ENCODE data around the gene BRIP1.

Gene BRIP1

GRCh38 chr17:61743766-61744165, 119.6 kb downstream of the BRIP1 start:
- Histone ChIP-seq H3K9ac (ENCODE audit: low read depth in 1 of 2, low read length in 2 of 2) (no peak overlapping the region), H3K27me3 (ENCODE audit: control insufficient read depth in 1 of 2, insufficient read depth in 2 of 2, low read length in 2 of 2) (no peaks in the 10 kb centered on the region), H3K4me1 (ENCODE audit: control insufficient read depth in 1 of 2, insufficient read depth in 2 of 2, low read length in 2 of 2) (no peaks in the 10 kb centered on the region), H3K4me3 (ENCODE audit: low read depth in 1 of 2, low read length in 2 of 2) (no peak overlapping the region), H3K27ac (ENCODE audit: low read depth, low read length) (no peak overlapping the region), H3K9me3 (ENCODE audit: control insufficient read depth in 1 of 2, low read length in 2 of 2) (no peaks in the 10 kb centered on the region), H3K36me3 (ENCODE audit: control insufficient read depth in 1 of 2, insufficient read depth in 2 of 2, low read length in 2 of 2) (peaks cover 0 to 5% of the 10 kb centered on the region in 2 donors)

- no peak overlapping the region for H3K27ac ChIP-seq (ENCODE audit: low read depth, low read length)
- H3K27me3 ChIP-seq (ENCODE audit: control insufficient read depth in 1 of 2, insufficient read depth in 2 of 2, low read length in 2 of 2), result no peaks in the 10 kb centered on the region
- no peaks in the 10 kb centered on the region for H3K4me1 ChIP-seq (ENCODE audit: control insufficient read depth in 1 of 2, insufficient read depth in 2 of 2, low read length in 2 of 2)
- no peak overlapping the region for H3K4me3 ChIP-seq (ENCODE audit: low read depth in 1 of 2, low read length in 2 of 2)
- H3K36me3 ChIP-seq (ENCODE audit: control insufficient read depth in 1 of 2, insufficient read depth in 2 of 2, low read length in 2 of 2), result peaks cover 0 to 5% of the 10 kb centered on the region in 2 donors
- no peak overlapping the region for H3K9ac ChIP-seq (ENCODE audit: low read depth in 1 of 2, low read length in 2 of 2)
- peaks cover 0 to 5% of the 10 kb centered on the region in 2 donors for H3K9me3 ChIP-seq (ENCODE audit: control insufficient read depth in 1 of 2, low read length in 2 of 2)
Measured at GRCh38 chr17:61739002-61739401, 124.3 kb downstream of the BRIP1 start.

- no peak overlapping the region for H3K9ac ChIP-seq (ENCODE audit: low read depth in 1 of 2, low read length in 2 of 2)
- H3K4me1 ChIP-seq (ENCODE audit: control insufficient read depth in 1 of 2, insufficient read depth in 2 of 2, low read length in 2 of 2), result no peaks in the 10 kb centered on the region
- no peaks in the 10 kb centered on the region for H3K27me3 ChIP-seq (ENCODE audit: control insufficient read depth in 1 of 2, insufficient read depth in 2 of 2, low read length in 2 of 2)
- H3K36me3 ChIP-seq (ENCODE audit: control insufficient read depth in 1 of 2, insufficient read depth in 2 of 2, low read length in 2 of 2), result peaks cover 0 to 5% of the 10 kb centered on the region in 2 donors
- no peak overlapping the region for H3K27ac ChIP-seq (ENCODE audit: low read depth, low read length)
- H3K4me3 ChIP-seq (ENCODE audit: low read depth in 1 of 2, low read length in 2 of 2), result no peak overlapping the region
- peaks cover 0 to 5% of the 10 kb centered on the region in 2 donors for H3K9me3 ChIP-seq (ENCODE audit: control insufficient read depth in 1 of 2, low read length in 2 of 2)
Measured at GRCh38 chr17:61738249-61738648, 125.1 kb downstream of the BRIP1 start.

- peaks cover 0 to 5% of the 10 kb centered on the region in 2 donors for H3K9me3 ChIP-seq (ENCODE audit: control insufficient read depth in 1 of 2, low read length in 2 of 2)
- H3K36me3 ChIP-seq (ENCODE audit: control insufficient read depth in 1 of 2, insufficient read depth in 2 of 2, low read length in 2 of 2), result peaks cover 0 to 5% of the 10 kb centered on the region in 2 donors
- H3K27ac ChIP-seq (ENCODE audit: low read depth, low read length), result no peak overlapping the region
- no peak overlapping the region for H3K9ac ChIP-seq (ENCODE audit: low read depth in 1 of 2, low read length in 2 of 2)
- H3K4me3 ChIP-seq (ENCODE audit: low read depth in 1 of 2, low read length in 2 of 2), result no peak overlapping the region
- no peaks in the 10 kb centered on the region for H3K27me3 ChIP-seq (ENCODE audit: control insufficient read depth in 1 of 2, insufficient read depth in 2 of 2, low read length in 2 of 2)
- H3K4me1 ChIP-seq (ENCODE audit: control insufficient read depth in 1 of 2, insufficient read depth in 2 of 2, low read length in 2 of 2), result no peaks in the 10 kb centered on the region
Measured at GRCh38 chr17:61737820-61738219, 125.5 kb downstream of the BRIP1 start.

GRCh38 chr17:61736438-61736837, 126.9 kb downstream of the BRIP1 start:
- Histone ChIP-seq H3K4me1 (ENCODE audit: control insufficient read depth in 1 of 2, insufficient read depth in 2 of 2, low read length in 2 of 2) (no peaks in the 10 kb centered on the region), H3K36me3 (ENCODE audit: control insufficient read depth in 1 of 2, insufficient read depth in 2 of 2, low read length in 2 of 2) (peaks cover 0 to 1% of the 10 kb centered on the region in 2 donors), H3K9ac (ENCODE audit: low read depth in 1 of 2, low read length in 2 of 2) (no peak overlapping the region), H3K27me3 (ENCODE audit: control insufficient read depth in 1 of 2, insufficient read depth in 2 of 2, low read length in 2 of 2) (no peaks in the 10 kb centered on the region), H3K4me3 (ENCODE audit: low read depth in 1 of 2, low read length in 2 of 2) (no peak overlapping the region), H3K27ac (ENCODE audit: low read depth, low read length) (no peak overlapping the region), H3K9me3 (ENCODE audit: control insufficient read depth in 1 of 2, low read length in 2 of 2) (peaks cover 0 to 5% of the 10 kb centered on the region in 2 donors)

- H3K9me3 ChIP-seq (ENCODE audit: control insufficient read depth in 1 of 2, low read length in 2 of 2), result peaks cover 0 to 5% of the 10 kb centered on the region in 2 donors
- H3K27ac ChIP-seq (ENCODE audit: low read depth, low read length), result no peak overlapping the region
- no peaks in the 10 kb centered on the region for H3K36me3 ChIP-seq (ENCODE audit: control insufficient read depth in 1 of 2, insufficient read depth in 2 of 2, low read length in 2 of 2)
- no peaks in the 10 kb centered on the region for H3K4me1 ChIP-seq (ENCODE audit: control insufficient read depth in 1 of 2, insufficient read depth in 2 of 2, low read length in 2 of 2)
- H3K4me3 ChIP-seq (ENCODE audit: low read depth in 1 of 2, low read length in 2 of 2), result no peak overlapping the region
- no peak overlapping the region for H3K9ac ChIP-seq (ENCODE audit: low read depth in 1 of 2, low read length in 2 of 2)
- no peaks in the 10 kb centered on the region for H3K27me3 ChIP-seq (ENCODE audit: control insufficient read depth in 1 of 2, insufficient read depth in 2 of 2, low read length in 2 of 2)
Measured at GRCh38 chr17:61735807-61736206, 127.5 kb downstream of the BRIP1 start.

GRCh38 chr17:61734466-61734865, 128.9 kb downstream of the BRIP1 start:
- Histone ChIP-seq H3K4me1 (ENCODE audit: control insufficient read depth in 1 of 2, insufficient read depth in 2 of 2, low read length in 2 of 2) (no peaks in the 10 kb centered on the region), H3K27ac (ENCODE audit: low read depth, low read length) (no peak overlapping the region), H3K9ac (ENCODE audit: low read depth in 1 of 2, low read length in 2 of 2) (no peak overlapping the region)

GRCh38 chr17:61734012-61734411, 129.3 kb downstream of the BRIP1 start:
- Histone ChIP-seq H3K36me3 (ENCODE audit: control insufficient read depth in 1 of 2, insufficient read depth in 2 of 2, low read length in 2 of 2) (no peaks in the 10 kb centered on the region), H3K4me1 (ENCODE audit: control insufficient read depth in 1 of 2, insufficient read depth in 2 of 2, low read length in 2 of 2) (no peaks in the 10 kb centered on the region), H3K9me3 (ENCODE audit: control insufficient read depth in 1 of 2, low read length in 2 of 2) (peaks cover 0 to 5% of the 10 kb centered on the region in 2 donors), H3K27me3 (ENCODE audit: control insufficient read depth in 1 of 2, insufficient read depth in 2 of 2, low read length in 2 of 2) (no peaks in the 10 kb centered on the region), H3K4me3 (ENCODE audit: low read depth in 1 of 2, low read length in 2 of 2) (no peak overlapping the region), H3K9ac (ENCODE audit: low read depth in 1 of 2, low read length in 2 of 2) (no peak overlapping the region), H3K27ac (ENCODE audit: low read depth, low read length) (no peak overlapping the region)

More at GRCh38 chr17:61734466-61734865, 128.9 kb downstream of the BRIP1 start:
- Histone ChIP-seq H3K36me3 (ENCODE audit: control insufficient read depth in 1 of 2, insufficient read depth in 2 of 2, low read length in 2 of 2) (no peaks in the 10 kb centered on the region), H3K9me3 (ENCODE audit: control insufficient read depth in 1 of 2, low read length in 2 of 2) (peaks cover 0 to 5% of the 10 kb centered on the region in 2 donors), H3K4me3 (ENCODE audit: low read depth in 1 of 2, low read length in 2 of 2) (no peak overlapping the region), H3K27me3 (ENCODE audit: control insufficient read depth in 1 of 2, insufficient read depth in 2 of 2, low read length in 2 of 2) (no peaks in the 10 kb centered on the region)

- Histone ChIP-seq H3K27ac (ENCODE audit: low read depth, low read length) (no peak overlapping the region), H3K9ac (ENCODE audit: low read depth in 1 of 2, low read length in 2 of 2) (no peak overlapping the region), H3K36me3 (ENCODE audit: control insufficient read depth in 1 of 2, insufficient read depth in 2 of 2, low read length in 2 of 2) (no peaks in the 10 kb centered on the region), H3K27me3 (ENCODE audit: control insufficient read depth in 1 of 2, insufficient read depth in 2 of 2, low read length in 2 of 2) (no peaks in the 10 kb centered on the region), H3K4me1 (ENCODE audit: control insufficient read depth in 1 of 2, insufficient read depth in 2 of 2, low read length in 2 of 2) (no peaks in the 10 kb centered on the region), H3K4me3 (ENCODE audit: low read depth in 1 of 2, low read length in 2 of 2) (no peak overlapping the region), H3K9me3 (ENCODE audit: control insufficient read depth in 1 of 2, low read length in 2 of 2) (peaks cover 0 to 5% of the 10 kb centered on the region in 2 donors)
Measured at GRCh38 chr17:61733021-61733420, 130.3 kb downstream of the BRIP1 start.

GRCh38 chr17:61732169-61732568, 131.2 kb downstream of the BRIP1 start:
- no peaks in the 10 kb centered on the region for H3K36me3 ChIP-seq (ENCODE audit: control insufficient read depth in 1 of 2, insufficient read depth in 2 of 2, low read length in 2 of 2)
- no peak overlapping the region for H3K9ac ChIP-seq (ENCODE audit: low read depth in 1 of 2, low read length in 2 of 2)
- H3K27ac ChIP-seq (ENCODE audit: low read depth, low read length), result no peak overlapping the region
- H3K27me3 ChIP-seq (ENCODE audit: control insufficient read depth in 1 of 2, insufficient read depth in 2 of 2, low read length in 2 of 2), result no peaks in the 10 kb centered on the region
- no peak overlapping the region for H3K4me3 ChIP-seq (ENCODE audit: low read depth in 1 of 2, low read length in 2 of 2)
- no peaks in the 10 kb centered on the region for H3K4me1 ChIP-seq (ENCODE audit: control insufficient read depth in 1 of 2, insufficient read depth in 2 of 2, low read length in 2 of 2)
- peaks cover 0 to 2% of the 10 kb centered on the region in 2 donors for H3K9me3 ChIP-seq (ENCODE audit: control insufficient read depth in 1 of 2, low read length in 2 of 2)

- H3K4me1 ChIP-seq (ENCODE audit: control insufficient read depth in 1 of 2, insufficient read depth in 2 of 2, low read length in 2 of 2), result no peaks in the 10 kb centered on the region
- no peak overlapping the region for H3K27ac ChIP-seq (ENCODE audit: low read depth, low read length)
- H3K4me3 ChIP-seq (ENCODE audit: low read depth in 1 of 2, low read length in 2 of 2), result no peak overlapping the region
- H3K36me3 ChIP-seq (ENCODE audit: control insufficient read depth in 1 of 2, insufficient read depth in 2 of 2, low read length in 2 of 2), result no peaks in the 10 kb centered on the region
- H3K9me3 ChIP-seq (ENCODE audit: control insufficient read depth in 1 of 2, low read length in 2 of 2), result no peaks in the 10 kb centered on the region
- H3K27me3 ChIP-seq (ENCODE audit: control insufficient read depth in 1 of 2, insufficient read depth in 2 of 2, low read length in 2 of 2), result no peaks in the 10 kb centered on the region
- H3K9ac ChIP-seq (ENCODE audit: low read depth in 1 of 2, low read length in 2 of 2), result no peak overlapping the region
Measured at GRCh38 chr17:61731330-61731729, 132.0 kb downstream of the BRIP1 start.
